GM18505 (cell line): ENCODE data around the gene RASL12.
"Not testable (repeated sequence)": the region's sequence is repeated elsewhere in the genome, so short reads cannot be mapped to it uniquely, and the experiment has no call there.

Experiments used
- ATAC-seq: cut with Tn5 transposase; IDR thresholded peaks from one replicate; pipeline ENCODE4 v1.9.1; 2021; ENCODE audit not compliant: unreplicated experiment
- POLR2A ChIP-seq: IDR thresholded peaks from 4 replicates; pipeline ENCODE4 v1.6.1; 2011; ENCODE audit warnings: borderline replicate concordance; ENCODE audit not compliant: insufficient read depth, insufficient read length; ENCODE audit errors: extremely low read depth

The RASL12 gene

GRCh38 chr15:65086680-65087111, 18.9 kb upstream of the RASL12 start:
- TF ChIP-seq POLR2A, result no peak
- ATAC-seq, result no peak

DNA sequence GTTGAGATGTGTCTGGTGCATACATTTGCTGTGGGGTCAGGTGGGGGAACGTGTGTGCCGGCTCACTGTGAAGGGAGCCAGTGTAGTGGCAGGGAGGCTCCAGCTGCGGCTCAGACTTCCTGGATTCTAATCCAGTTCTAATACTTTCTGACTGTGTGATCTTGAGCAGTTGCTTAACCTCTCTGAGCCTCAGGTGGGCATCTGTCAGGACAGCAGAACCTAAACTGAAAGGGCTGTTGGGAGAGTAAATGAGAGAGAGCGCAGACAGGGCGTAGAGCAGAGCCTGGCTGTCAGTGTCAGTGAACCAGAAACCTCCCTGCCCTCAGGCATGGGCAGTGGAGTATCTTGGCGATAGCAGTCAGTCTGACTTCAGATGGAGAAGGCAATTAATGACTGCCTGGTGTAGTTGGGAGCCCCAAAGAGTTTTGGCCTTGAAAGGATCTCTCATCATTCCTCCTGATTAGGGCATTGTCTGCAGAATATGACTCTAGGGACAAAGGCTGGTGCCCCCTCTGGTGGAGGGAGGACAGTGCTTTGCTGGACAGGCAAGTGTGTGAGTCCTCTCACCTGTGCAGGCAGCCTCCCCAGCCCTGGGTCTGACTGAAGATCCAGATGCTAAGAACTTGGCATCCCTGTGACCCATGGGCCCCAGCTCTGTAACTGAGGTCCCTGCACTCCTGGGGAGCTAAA, 18.3 kb upstream of the RASL12 start:
- ATAC-seq, result no peak

GRCh38 chr15:65085207-65085753, 17.5 kb upstream of the RASL12 start:
- TF ChIP-seq POLR2A, result no peak

More for the DNA sequence above, 18.3 kb upstream of the RASL12 start:
- no peak for TF ChIP-seq POLR2A

DNA sequence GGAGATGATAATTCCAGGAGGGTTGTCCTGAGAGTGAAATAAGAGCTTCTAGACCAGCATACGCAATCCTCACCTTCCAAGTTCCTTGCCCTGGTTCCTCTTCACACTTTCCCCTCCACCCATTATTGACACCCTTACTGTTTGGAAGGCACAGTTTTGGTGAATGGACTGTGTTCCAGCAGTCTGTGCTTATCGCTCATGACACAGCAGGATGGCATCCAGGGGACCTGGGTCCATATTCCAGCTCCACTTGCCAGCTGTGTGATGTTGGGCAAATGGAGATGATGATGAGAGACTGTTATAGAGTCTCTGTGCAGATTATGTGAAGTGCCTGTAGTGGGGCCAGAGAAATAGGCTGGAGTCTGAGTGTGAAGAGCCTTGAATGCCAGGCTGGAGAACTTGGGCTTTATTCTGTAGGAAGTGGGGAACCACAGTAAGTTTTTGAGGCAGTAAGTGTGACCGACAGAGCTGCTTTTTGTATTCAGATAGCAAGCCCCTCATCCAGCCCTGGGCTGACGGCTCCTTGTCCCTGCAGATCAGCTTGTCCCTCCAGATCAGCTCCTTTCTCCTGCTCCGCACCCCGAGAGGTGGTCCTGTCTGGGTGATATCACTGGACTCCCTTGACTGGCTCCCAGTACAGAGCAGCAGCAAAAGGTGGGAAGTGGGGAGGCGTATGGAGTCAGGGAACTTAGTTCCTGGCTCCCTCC, 16.9 kb upstream of the RASL12 start:
- ATAC-seq, result no peak
- no peak for TF ChIP-seq POLR2A

More at GRCh38 chr15:65085207-65085753, 17.5 kb upstream of the RASL12 start:
- ATAC-seq, result no peak

GRCh38 chr15:65083262-65083701, 15.5 kb upstream of the RASL12 start:
- no peak for TF ChIP-seq POLR2A
- no peak for ATAC-seq

- TF ChIP-seq POLR2A, result no peak
- ATAC-seq, result no peak
These were observed 14.6 kb upstream of the RASL12 start for GRCh38 chr15:65082303-65082953.

DNA sequence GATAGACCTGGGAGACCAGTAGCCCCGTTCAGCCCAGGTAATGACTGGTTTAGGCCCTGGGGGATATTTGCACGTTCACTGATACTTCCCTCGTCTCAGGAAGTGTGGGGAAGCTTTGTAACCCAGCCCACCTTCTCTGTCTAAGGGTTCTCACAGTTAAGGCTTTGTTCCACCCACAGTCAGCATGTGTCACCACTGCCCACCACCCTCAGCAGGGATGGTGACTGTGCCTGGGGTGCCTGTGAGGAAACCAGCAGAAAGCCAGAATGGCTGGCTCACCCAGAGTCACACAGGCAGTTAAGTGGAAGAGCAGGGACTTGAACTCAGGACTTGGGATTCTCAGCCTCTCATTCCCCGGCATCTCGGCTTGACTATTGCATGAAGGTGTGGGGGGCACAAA, 14.0 kb upstream of the RASL12 start:
- TF ChIP-seq POLR2A, result no peak
- ATAC-seq, result no peak

GRCh38 chr15:65081270-65081669, 13.5 kb upstream of the RASL12 start:
- no peak for ATAC-seq
- TF ChIP-seq POLR2A, result no peak

DNA sequence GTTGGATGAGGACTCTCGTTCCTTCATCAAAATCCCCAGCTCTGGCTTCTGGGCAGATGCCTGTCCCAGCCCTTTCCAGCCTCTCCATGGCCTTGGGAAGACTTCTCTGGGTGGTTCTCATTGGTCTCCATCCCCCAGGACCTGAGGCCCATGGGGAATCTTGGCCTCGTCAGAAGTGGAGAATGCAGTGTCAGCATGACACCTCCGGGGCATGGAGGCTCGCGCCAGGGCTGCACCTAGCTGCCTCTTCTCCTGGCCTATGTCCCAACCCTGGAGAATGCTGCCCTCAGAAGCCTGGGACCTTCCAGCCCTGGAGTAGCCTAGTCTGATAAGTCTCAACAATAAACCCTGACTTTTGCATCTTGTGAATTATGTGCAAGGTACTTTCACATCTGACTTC, 11.8 kb upstream of the RASL12 start:
- no peak for TF ChIP-seq POLR2A
- ATAC-seq, result no peak

DNA sequence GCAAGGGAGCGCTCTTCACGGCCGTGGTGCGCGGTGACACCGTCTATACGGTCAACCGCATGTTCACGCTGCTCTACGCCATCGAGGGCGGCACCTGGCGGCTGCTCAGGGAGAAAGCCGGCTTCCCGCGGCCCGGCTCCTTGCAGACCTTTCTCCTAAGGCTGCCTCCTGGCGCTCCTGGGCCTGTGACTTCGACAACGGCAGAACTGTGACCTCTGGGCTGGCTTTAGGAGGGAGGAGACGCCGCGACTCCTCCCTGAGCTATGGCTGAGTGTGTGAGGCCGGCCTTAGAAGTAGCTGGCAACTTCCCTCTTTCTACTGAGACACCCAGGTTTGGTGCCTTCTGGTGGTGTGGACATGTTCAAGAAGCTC, 10.2 kb upstream of the RASL12 start:
- TF ChIP-seq POLR2A, result no peak
- no peak for ATAC-seq

DNA sequence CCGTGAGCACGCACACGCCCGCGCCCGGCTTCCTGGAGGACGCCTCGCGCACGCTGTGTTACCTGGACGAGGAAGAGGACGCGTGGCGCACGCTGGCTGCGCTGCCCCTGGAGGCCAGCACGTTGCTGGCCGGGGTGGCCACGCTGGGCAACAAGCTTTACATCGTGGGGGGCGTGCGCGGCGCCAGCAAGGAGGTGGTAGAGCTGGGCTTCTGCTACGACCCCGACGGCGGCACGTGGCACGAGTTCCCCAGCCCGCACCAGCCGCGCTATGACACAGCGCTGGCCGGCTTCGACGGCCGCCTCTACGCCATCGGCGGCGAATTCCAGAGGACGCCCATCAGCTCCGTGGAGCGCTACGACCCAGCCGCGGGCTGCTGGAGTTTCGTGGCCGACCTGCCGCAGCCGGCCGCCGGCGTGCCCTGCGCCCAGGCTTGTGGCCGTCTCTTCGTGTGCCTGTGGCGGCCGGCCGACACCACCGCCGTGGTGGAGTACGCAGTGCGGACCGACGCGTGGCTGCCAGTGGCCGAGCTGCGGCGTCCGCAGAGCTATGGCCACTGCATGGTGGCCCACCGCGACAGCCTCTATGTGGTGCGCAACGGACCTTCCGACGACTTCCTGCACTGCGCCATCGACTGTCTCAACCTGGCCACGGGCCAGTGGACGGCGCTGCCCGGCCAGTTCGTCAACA, 9.6 kb upstream of the RASL12 start:
- ATAC-seq, result no peak
- no peak for TF ChIP-seq POLR2A

- TF ChIP-seq POLR2A, result no peak
- no peak for ATAC-seq
These were observed 8.9 kb upstream of the RASL12 start, which contains the start of gene KBTBD13 for GRCh38 chr15:65076486-65077290. Gene KBTBD13, plus strand, starts transcription at chr15:65076746. Its CDS starts 70 bp downstream, at chr15:65076816.

GRCh38 chr15:65075607-65076395, 8.0 kb upstream of the RASL12 start:
- not testable (repeated sequence) for ATAC-seq

DNA sequence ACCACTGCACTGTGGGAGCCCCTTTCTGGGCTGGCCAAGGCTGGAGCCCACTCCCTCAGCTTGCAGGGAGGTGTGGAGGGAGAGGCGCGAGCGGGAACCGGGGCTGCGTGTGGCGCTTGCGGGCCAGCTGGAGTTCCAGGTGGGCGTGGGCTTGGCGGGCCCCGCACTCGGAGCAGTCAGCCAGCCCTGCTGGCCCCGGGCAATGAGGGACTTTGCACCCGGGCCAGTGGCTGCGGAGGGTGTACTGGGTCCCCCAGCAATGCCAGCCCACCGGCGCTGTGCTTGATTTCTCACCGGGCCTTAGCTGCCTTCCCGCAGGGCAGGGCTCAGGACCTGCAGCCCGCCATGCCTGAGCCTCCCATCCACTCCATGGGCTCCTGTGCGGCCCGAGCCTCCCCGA, 7.2 kb upstream of the RASL12 start:
- not testable (repeated sequence) for ATAC-seq
